GM18499 (cell line): ENCODE results near the gene CDHR2.
"Not testable (repeated sequence)": the region's sequence is repeated elsewhere in the genome, so short reads cannot be mapped to it uniquely, and the experiment has no call there.

Source experiments
- ATAC-seq: cut with Tn5 transposase; IDR thresholded peaks from one replicate; pipeline ENCODE4 v1.9.1; 2021; ENCODE audit warnings: moderate number of reproducible peaks; ENCODE audit not compliant: insufficient read depth, unreplicated experiment

The CDHR2 gene

DNA sequence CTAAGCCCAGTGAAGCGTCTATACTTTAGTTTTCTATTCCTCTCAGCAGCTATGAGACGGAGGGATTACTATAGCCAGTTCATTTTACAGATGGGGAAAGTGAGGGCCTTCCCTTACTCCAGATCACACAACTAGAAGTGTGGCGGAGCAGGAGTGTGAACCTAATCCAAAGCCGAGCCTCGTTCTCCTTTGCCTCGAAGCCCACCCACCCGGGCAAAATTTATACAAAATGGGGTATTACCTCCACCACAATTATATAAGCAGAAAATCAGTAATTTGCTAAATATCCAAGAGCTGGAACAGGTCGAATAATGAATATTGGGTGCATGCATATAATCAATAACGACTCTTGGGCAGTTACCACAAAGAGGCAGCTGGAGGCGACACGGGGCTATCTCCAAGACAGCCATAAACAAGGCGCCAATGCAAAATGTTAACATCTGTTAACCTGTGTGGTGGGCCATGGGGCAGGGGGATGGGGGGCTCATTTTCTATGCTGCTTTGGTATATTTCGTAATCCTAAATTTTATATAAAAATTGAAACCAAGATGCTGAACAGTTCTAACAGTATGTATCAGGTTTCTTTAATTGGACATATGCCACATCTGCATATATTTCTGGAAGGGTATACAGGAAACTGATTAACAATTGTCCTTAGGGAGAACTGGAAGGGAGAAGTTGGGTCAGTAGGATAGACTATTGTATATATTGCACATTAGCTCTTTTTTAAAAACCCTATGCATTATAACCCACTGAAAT lies 10.7 kb upstream of the CDHR2 start:
- no peak for ATAC-seq

- no peak for ATAC-seq
Observed at GRCh38 chr5:176538989-176539384, 10.2 kb upstream of the CDHR2 start.

DNA sequence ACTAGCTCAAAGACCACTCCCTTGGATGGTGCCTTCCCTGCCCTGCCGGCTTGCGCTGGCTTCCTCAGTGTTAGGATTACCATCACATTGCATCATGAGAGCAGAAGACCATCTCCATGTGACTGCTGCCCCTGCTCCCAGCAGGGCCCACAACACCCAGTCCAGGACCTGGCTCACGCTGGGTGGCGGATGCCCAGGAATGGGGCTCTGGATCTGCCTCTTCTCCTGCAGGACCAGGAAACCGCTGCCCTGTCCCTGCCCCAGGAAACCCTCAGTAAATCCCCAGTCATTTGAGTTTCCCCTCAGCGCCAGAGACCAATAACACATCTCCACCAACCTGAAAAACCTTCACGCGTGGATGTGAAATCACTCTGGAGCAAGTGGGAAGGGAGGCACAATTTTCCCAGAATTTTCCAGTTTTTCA lies 8.7 kb upstream of the CDHR2 start:
- no peak for ATAC-seq

DNA sequence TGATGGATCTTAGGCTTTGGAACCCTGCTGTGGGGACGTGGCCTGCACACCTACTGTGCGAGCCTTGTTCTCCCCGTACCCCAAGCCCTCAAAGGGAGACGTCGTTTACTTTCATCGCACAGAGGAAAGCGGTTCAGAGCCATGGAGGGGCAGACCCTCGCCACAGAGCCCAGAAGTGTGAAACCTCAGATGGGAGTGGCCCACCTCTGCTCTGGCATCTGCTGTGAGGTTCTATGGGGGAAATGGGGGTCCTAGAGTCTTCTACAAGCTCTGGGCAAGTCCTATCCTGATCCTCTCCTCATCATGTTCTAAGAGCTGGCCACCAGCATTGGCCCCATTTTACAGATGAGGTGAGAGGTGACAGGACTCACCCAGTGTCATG lies 8.2 kb upstream of the CDHR2 start:
- ATAC-seq, result no peak

DNA sequence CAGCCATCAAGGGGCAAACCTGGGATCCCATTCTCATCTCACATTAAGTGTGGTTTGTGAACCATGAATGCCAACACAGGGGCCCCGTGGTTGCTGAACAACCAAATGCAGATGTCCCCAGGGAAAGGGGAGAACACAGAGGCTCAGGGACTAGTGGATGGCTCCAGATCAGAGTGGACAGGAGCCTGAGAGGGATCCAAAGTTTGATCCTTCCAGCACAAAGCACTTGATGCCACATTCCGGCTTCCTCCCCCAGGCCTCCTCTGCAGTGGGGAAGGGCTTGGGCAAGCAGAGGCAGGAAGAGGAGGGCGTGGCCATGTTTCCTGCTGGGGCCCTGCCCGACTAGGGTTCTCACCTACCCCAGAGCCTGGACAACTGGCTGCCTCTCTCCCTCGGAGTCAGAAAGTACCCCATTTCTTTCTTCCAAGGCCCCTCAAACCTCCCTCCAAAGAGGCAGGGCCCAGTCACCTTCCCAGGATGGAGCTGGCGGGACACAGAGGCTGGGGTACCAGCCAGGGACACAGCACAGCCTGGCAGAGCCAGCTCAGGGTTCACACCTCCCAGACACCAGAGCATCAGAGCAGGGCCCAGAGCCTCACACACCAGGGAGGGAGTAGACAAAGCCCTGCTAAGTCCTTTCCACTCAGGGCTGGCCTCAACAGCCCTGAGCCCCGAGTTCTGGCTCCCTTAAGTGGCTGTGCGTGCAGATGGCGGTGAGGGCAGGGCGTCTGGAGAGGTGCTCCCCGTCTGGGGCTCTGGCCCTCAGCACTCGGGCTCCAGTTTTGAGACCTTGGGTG lies 7.6 kb upstream of the CDHR2 start:
- no peak for ATAC-seq

DNA sequence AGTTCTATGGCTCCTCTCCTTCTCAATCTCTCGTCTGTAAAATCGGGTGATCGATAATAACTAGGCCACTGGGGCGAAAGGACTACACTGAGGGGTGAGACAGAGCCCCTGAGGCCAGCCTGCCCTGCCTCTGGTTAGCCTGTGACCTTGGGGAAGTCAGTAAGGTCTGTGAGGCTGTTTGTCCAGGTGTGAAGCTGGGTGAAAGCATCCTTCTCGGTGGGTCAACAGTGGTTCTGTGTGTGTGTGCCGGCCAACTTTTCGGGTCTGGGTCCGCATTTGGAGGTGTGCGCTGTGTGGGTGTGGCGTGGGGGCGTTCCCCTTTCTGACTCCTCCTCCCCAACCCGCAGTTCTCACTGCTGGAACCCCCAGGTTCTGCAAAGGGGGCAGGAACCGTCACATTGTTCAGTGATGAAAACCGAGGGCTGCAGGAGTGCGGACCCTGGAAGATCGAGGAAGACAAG lies 7.0 kb upstream of the CDHR2 start:
- no peak for ATAC-seq

- no peak for ATAC-seq
Observed at GRCh38 chr5:176542596-176543427, 6.3 kb upstream of the CDHR2 start.

GRCh38 chr5:176543428-176544182 lies 5.5 kb upstream of the CDHR2 start:
- no peak for ATAC-seq

- ATAC-seq, result no peak
Observed at GRCh38 chr5:176545388-176545736, 3.8 kb upstream of the CDHR2 start.

DNA sequence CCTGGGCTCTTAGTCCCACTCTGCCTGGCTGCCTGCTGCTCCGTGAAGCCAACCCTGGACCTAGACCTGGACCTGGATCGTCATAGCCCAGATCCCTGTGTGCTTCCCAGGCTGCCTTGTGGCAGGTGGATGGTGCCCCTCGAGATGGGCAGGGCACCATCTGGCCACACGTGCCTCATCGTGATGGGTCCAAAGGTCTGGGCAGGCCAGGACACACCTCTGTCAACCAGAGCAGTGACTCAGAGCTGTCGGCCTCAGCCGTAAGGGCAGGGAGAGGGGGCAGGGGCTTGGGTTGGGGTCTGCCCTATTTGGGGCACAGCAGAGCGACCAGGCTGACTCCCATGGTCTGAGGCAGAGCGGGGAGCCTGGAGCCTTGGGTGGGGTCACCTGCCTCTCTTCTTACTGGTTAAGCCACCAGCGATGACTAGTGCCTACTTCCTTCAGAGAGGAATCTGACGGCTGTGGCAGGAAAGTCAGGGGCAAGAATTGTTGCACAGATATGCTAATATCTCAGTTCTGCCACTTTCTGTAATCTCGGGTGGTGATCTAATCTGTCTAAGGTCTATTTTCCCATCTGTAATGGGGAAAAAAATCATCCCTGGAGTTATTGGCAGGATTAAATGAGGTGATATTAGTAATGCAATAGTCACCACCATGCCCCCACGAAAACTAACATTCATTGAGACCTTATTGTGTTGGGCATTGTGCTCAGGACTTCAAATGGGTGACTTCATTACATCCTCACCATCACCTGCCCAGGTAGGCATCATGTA lies 3.2 kb upstream of the CDHR2 start:
- no peak for ATAC-seq

DNA sequence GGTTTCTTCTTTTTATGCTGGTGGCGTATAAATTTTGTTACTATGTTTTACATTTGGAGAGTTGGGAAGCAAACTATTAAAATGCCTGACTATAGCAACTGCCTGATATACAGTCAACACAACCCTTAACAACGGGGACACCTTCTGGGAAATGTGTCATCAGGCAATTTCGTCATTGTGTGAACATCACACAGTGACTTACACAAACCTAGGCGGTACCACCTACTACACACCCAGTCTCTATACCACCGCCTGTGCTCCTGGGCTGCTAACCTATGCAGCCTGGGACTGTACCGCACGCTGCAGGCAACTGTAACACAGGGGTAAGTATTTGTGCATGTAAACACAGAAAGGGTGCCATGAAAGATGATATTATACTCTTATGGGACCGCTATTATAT lies 1.3 kb upstream of the CDHR2 start:
- no peak for ATAC-seq

GRCh38 chr5:176549871-176550270 lies 729 bp downstream of the CDHR2 start:
- ATAC-seq, result no peak

GRCh38 chr5:176550275-176550831 lies 1.2 kb downstream of the CDHR2 start:
- ATAC-seq, result no peak

- ATAC-seq, result not testable (repeated sequence)
Observed at GRCh38 chr5:176550937-176551336, 1.8 kb downstream of the CDHR2 start.

DNA sequence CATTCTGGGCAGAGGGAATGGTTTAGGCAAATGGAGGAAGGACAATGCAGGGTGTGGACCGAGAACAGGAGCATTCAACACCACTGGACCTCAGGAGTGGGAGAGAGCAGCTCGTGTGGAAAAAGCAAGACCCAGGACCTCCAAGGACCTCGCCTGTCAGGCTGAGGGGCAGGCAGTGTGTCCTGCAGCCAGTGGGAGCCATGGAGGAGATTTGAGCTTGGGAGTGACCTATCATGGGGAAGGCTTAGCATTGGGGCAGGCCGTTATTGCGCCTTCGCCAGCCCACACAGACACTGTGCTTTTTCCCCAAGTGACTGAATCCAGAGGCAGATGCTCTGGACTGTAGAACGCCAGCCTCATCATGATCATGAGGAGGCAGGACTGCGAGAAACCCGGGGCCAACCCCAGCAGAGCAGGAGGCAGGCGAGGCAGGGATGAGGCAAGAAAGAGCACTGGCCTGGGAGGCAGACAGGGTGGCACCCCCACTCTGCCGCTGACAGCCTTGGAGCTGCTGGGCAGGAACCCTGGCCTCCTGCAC lies 3.3 kb downstream of the CDHR2 start:
- no peak for ATAC-seq

- no peak for ATAC-seq
Observed at GRCh38 chr5:176553260-176554085, 4.3 kb downstream of the CDHR2 start.

DNA sequence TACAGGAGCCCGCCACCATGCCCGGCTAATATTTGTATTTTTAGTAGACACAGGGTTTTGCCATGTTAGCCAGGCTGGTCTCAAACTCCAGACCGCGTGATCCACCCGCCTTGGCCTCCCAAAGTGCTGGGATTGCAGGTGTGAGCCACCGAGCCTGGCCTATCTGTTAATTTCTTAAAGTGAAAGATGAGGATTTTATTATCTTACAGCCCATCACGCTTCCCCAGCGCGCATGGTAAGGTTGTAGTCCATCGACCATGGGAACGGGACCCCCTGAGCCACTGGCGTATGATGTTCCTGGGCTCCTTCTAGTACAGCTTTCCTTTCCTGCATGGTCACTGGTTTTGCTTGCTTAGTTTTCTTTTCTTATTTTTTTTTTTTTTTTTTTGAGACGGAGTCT lies 8.7 kb downstream of the CDHR2 start:
- no peak for ATAC-seq

- no peak for ATAC-seq
Observed at GRCh38 chr5:176559683-176560082, 10.5 kb downstream of the CDHR2 start.
